GM21619 (cell line): ENCODE results near the gene FAH.

ENCODE experiments used
- ATAC-seq: cut with Tn5 transposase; IDR thresholded peaks from one replicate; pipeline ENCODE4 v1.9.1; 2021; ENCODE audit not compliant: unreplicated experiment

Gene FAH

GRCh38 chr15:80172401-80172800, 19.6 kb downstream of the FAH start:
- ATAC-seq: no peak

GRCh38 chr15:80173022-80173759, 20.4 kb downstream of the FAH start:
- ATAC-seq: peak; percentile 76

- no peak for ATAC-seq
Observed at GRCh38 chr15:80174017-80174746, 21.4 kb downstream of the FAH start.

GRCh38 chr15:80175436-80175835, 22.6 kb downstream of the FAH start:
- ATAC-seq: no peak

- no peak for ATAC-seq
Observed at GRCh38 chr15:80176443-80176842, 23.6 kb downstream of the FAH start.

GRCh38 chr15:80177156-80177555, 24.4 kb downstream of the FAH start:
- no peak for ATAC-seq

GRCh38 chr15:80179025-80179759, 26.4 kb downstream of the FAH start:
- no peak for ATAC-seq

- ATAC-seq: no peak
Observed at GRCh38 chr15:80179935-80180334, 27.1 kb downstream of the FAH start.

GRCh38 chr15:80180468-80180867, 27.7 kb downstream of the FAH start:
- ATAC-seq: no peak

GRCh38 chr15:80180986-80181385, 28.2 kb downstream of the FAH start:
- no peak for ATAC-seq

- no peak for ATAC-seq
Observed at GRCh38 chr15:80182611-80183261, 29.9 kb downstream of the FAH start.

GRCh38 chr15:80183306-80183705, 30.5 kb downstream of the FAH start:
- no peak for ATAC-seq

GRCh38 chr15:80183886-80184285, 31.1 kb downstream of the FAH start:
- no peak for ATAC-seq

- no peak for ATAC-seq
Observed at GRCh38 chr15:80184554-80184953, 31.8 kb downstream of the FAH start.

- no peak for ATAC-seq
Observed at GRCh38 chr15:80185152-80185551, 32.4 kb downstream of the FAH start.

- no peak for ATAC-seq
Observed at GRCh38 chr15:80186066-80186465, 33.3 kb downstream of the FAH start.

GRCh38 chr15:80186597-80186996, 33.8 kb downstream of the FAH start:
- no peak for ATAC-seq

- no peak for ATAC-seq
Observed at GRCh38 chr15:80188251-80188650, 35.5 kb downstream of the FAH start.

GRCh38 chr15:80191198-80191597, 38.4 kb downstream of the FAH start:
- no peak for ATAC-seq

GRCh38 chr15:80191897-80192595, 39.2 kb downstream of the FAH start:
- no peak for ATAC-seq

- no peak for ATAC-seq
Observed at GRCh38 chr15:80194186-80194585, 41.4 kb downstream of the FAH start.
